ENCODE measurements around the gene DUT.

Gene DUT

DNA sequence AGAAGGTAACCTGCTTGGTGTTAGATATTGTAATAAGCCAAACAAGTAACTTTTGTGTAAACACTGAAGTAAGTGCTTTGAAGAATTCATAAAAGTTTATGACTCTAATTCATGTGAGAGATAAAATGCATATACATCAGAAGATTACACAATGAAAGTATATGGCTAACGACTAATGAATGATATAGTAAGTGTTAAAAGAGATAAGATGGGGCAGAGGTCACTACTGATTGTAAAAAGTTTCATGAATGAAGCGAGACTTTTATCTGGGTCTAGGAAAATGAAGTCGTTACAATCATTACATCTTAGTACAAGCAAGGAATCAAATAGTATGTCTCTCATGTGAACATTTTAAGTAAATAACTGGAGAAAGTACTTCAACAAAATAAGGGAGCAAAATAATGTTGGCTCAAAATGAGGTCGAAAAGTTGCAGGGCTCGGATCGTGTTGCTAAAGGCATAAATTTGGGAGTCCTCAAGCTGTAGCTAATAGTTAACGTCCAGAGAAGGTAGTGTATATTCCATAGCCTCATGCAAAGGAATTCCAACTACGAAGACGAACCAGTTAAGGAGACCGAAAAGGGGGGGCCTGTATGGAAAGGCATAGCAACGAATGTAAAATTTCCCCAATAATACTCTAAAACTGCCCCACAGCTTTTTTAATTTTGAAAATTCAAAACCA, 984 bp upstream of the DUT start:
- no peak for DNase-seq (ENCODE audit: low read depth in 2 of 2)

DNA sequence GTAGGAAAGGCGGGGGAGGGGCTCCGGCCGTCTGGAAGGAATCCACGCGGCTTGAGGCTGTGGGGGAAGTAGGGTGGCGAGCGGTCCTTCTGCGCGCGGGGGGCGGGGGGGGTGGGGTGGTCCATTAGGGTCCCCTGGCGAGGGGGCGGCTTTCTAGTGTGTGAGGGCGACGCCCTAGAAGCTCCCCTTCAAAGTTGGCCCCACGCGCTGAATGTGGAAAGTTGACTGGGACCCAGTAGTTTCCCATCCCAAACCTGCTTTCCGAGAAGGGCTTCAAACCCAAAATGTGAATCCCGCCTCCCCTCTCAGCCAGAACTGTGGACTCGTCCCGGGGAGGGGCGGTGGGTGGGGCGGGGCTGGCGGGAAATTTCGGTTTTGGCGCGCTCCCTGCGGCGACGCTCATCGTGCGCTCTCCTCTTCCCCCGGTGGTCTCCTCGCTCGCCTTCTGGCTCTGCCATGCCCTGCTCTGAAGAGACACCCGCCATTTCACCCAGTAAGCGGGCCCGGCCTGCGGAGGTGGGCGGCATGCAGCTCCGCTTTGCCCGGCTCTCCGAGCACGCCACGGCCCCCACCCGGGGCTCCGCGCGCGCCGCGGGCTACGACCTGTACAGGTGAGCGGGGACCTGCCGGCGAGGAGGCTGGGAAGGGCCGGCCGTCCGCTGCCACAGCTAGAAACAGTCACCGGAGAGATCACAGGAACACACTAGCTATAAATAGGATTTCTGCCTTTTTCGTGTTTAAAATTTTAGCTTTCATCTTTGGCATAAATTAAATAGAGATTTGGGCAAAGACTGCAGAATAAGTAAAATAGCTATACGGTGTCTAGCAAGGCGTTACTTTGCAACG, 790 bp downstream of the DUT start:
- peak; percentile 59 to 67 for DNase-seq (ENCODE audit: low read depth in 2 of 2)

DNA sequence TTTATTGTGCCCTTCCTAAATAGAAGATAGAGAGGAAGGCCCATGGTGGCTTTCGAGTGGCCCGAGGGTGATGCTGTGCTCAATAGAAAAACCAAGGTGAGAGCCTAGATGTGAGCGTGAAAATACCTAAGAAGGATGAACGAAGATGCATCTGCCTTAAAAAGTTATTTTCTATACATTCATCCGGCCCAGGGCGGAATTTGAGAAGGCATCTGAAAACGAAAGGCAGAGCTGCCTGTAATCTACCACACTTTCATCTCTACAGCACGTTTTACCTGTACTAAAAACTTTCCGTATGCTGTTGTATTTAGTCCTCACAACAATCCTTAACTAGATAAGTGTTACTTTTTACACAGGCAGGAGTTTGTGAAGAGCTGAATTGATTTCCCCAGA, 1.4 kb downstream of the DUT start:
- no peak for DNase-seq (ENCODE audit: low read depth in 2 of 2)

DNA sequence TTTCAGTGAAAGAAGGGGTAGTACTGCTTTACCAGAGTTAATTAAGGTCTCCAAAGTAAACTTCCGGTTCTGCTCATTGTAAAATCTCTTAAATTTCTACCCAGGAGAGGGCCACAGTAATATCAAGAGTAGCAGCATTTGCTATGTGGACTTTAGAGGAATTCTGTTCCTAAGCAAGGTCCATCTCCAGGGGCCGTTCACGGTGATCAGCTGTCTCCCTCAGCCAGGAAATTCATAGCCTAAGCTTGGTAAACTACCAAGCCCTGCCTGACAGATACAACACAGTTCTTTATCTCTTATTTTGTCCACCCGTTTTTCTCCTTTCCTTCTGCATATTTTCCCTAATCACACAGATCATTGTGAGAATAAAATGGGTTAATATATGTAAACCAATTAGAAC, 2.3 kb downstream of the DUT start:
- DNase-seq (ENCODE audit: low read depth in 2 of 2), result no peak

DNA sequence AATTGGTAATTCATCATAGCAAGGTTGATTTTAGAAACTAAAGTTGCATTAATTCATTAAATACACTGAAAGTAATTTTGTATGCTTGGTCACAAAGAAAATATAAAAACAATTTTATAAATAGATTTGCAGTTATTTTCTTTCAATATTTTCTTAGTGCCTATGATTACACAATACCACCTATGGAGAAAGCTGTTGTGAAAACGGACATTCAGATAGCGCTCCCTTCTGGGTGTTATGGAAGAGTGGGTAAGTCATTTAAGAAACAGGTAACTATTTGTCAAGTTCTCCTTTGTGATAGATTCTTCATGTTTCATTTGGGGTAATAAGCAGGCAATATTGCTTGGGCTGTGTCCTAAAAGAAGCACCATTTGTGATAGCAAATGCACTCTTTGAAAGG, 3.0 kb downstream of the DUT start:
- no peak for DNase-seq (ENCODE audit: low read depth in 2 of 2)

DNA sequence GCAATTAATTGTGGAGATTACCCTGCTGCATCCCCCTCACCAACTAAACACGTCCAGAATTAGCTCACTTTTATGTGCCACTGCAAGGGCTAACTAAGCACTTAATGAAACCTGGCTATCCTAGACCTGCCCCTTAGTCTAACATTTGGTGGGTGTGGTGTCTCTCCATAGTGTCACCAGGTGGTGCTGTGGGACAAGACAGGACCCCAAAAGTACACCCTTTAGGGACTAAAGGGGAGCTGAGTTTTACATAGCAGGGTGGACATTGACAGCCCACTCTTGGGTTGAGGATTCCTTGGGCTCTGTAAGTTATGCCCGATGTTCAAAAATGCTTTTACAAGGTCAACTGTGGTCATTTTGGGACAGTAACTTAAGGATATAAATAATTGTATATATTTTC, 5.7 kb downstream of the DUT start:
- DNase-seq (ENCODE audit: low read depth in 2 of 2), result no peak

DNA sequence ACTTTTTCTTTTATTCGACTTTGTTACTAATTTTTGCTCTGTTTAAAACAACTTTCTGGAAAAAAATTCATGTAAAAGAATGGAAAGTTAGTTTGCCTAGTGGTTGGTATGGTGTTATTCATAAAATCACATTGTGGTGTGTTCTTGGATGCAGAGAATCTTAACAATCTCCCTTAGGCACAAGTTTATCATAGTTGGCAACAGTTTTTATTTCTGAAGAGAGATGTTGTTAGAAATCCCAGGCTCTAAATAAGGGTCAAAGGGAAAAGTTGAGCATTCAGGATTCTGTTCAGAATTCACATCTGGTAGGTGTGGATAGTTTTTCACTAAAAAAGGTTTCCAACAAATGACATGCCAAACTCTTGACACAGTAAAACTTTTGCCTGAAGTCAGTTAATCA, 6.4 kb downstream of the DUT start:
- no peak for DNase-seq (ENCODE audit: low read depth in 2 of 2)

DNA sequence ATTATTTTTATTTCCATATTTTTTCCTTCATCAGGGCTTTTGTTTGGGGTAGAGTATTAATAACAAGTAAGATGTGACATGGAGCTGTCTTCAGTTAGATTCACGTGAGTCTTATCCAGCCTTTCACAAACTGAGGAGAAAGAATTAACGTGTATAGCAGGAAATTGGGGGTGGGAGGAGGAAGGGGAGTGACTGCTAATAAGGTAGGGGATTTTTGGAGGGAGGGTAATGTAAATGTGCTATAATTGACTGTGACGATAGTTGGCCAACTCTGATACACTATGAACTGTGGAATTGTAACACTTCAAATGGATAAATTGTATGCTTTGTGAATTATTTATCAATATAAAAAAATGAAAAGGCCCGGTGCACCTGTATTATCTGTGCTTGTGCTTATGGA, 8.9 kb downstream of the DUT start:
- no peak for DNase-seq (ENCODE audit: low read depth in 2 of 2)

DNA sequence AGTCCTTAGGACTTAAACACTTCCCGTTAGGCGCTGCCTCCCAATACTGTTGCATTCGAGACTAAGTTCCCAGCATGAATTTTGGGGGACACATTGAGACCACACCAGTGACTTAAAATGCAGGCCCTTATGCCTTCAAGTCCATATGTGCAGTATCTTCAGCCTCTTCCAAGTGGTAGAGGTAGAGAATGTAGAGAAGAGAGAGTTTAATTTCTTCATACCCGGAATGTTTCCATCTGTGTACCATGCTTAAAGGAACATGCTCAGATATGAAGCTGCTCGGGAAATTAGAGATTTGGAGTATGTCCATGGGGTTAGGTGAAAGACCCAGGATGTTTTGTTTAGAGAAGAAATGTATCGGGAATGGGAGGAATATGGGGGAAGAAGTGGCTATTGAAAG, 12.6 kb downstream of the DUT start:
- no peak for DNase-seq (ENCODE audit: low read depth in 2 of 2)

DNA sequence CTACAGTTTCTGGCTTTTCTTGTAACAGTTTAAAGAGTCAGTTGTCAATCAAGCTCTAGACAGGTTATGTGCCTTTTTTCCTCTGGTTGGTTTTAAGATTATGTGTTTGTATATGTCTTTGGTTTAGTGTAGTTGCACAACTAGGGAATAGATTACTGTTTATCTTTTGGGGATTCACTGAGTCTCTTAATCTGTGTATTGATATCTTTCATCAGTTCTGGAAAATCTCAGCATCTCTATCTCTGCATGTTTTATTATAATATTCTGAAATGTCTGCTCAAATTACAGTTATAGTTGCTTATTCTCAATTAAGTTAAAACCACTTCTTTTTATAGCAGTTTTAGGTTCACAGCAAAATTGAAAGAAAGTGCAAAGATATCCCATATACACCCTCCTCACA, 14.3 kb downstream of the DUT start:
- DNase-seq (ENCODE audit: low read depth in 2 of 2), result no peak

DNA sequence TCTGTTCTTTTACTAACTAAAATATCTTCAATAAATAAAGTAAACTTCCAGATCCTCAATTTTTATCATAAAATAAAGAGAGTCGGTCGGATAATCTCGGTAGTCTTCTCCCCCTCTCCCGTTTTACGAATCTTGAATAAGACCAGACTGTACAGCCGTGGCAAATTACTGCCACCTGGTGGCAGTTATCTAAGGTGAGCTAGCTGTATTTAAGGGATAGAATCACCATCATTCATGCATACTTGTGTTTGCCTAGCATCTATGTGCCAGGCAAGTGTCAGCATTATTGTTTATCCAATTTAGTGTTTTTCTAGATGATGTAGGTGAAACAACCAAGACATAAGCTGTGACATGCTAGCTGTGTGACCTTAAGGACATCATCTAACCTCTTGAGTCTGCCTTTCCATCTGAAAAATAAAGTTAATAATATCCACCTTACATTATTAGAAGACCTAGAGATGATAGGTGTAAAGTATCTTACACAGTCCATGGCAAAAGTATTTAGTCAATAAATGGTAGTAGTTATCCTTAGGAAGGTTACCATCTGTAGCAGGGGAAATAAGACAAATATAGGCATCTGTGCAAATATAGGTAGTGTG, 21.3 kb downstream of the DUT start:
- peak; percentile 16 to 31 for DNase-seq (ENCODE audit: low read depth in 2 of 2)

DNA sequence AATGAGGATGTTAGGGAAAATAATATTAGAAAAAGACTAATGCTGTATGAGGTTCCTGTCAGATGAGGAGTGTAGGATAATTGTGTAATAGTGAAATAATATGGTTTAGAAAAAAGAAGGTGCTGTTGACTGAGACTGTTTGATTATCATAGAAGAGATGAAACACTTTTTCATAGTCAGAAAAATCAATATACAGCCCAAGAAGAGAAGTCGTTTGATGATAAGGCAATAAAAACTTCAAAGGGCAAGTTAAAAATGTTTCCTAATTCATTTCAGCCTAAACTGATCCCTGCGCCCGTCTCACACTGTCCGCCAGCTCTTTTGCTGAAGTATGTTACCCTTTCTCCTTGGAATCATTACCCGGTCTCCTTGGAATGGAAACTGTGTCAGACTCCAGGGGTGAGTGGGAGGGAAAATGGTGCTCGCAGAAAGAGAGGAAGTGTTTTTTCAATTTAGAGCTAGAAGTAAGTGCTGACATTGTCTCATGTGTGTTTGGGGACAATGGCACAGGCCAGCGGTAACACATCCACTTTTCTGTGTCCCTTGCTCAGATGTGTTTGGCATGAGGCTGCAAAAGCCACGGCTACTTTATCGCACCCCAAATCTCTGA, 23.6 kb downstream of the DUT start:
- no peak for DNase-seq (ENCODE audit: low read depth in 2 of 2)

DNA sequence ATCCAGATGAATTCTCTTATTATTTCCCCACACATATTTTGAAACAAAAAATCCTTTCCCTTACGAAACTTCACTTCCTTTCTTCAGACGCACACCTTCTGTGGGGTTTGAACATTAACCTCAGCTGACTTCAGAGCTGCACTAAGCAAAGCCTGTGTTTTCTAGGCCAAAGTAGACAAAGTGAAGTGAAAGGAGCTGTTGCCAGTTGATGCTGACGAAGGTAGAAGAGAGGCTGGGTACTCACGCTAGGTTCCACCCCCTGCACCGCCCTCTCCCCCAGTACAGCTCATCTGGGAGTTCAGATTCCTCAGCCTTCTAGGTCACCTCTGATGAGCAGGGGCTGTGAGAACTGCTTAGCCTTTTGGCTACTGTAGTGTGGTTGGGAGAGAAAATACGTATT, 24.1 kb downstream of the DUT start:
- no peak for DNase-seq (ENCODE audit: low read depth in 2 of 2)

DNA sequence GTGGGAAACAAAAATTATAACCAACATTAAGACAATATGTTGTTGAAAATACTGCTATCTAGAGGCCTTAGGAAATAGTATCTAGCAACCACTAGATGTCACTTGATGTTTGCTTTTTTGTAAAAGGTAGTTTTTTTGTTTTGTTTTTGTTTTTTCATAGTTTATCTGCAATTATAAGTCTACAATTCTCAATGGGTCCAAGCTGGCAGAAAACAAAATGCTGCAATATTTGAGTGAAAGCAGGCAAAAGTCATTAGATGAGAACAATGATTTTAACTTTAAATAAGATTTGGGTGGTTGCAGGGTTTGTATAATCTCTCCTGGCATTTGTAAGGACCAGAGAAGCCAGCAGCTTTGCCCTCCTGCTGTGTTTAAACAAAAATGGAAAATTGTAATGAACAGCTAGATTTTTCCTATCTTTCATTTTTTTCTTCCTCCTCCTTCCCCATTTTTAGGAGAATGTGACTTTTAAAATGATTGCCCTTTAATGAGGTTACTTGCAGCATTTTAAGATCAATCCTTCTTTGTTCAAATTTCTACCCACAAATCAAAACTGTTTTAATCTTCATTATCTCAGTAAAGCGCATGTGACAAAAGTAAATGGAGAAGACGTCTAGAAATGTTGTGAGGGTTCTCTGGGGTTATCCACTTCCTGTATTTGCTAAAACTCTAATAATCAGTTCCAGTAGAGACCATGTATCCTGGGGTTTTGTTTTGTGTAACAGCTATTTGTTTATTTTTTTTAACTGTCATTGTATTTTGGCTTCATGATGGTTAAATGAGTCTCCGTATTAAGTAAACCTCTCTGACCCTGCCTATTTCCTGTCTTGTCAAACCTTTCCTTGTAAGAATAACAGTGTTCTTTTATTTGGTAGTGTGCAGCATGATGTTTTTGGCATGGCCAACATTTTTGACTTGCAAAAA, 27.3 kb downstream of the DUT start:
- no peak for DNase-seq (ENCODE audit: low read depth in 2 of 2)

DNA sequence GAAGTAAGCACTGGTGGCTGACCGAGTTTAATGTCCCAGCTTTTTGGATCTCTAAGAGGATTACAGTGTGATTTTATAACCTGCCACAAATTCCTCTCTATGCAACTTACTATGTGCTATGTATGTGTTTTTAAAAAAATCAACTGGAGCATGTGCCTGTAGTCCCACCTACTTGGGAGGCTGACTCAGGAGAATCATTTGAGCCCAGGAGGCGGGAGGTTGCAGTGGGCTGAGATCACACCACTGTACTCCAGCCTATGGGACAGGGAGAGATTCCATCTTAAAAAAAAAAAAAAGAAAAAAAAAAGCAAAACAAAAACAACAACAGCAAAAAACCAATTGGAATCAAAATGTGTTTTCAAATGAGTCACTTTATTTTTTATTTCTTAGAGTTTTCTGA, 29.6 kb downstream of the DUT start:
- no peak for DNase-seq (ENCODE audit: low read depth in 2 of 2)

DNA sequence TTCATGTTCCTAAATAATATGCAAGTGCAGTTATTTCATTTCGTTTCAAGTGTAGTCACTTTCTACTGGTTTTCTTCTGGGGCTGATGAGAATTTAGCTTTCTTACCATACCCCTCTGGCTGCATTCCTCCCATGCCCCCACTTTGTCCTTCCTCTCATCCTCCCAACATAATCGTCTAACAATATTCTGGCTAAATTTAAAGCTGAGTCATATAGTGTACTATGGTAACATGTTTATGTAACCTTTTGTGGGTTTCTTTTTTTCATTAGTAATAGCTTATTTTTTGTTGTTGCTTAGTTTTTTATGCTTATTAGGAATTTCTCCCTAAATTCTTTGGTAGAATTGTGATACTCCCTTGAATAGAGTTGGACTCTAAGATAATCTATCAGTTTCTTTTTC, 30.5 kb downstream of the DUT start:
- no peak for DNase-seq (ENCODE audit: low read depth in 2 of 2)

DNA sequence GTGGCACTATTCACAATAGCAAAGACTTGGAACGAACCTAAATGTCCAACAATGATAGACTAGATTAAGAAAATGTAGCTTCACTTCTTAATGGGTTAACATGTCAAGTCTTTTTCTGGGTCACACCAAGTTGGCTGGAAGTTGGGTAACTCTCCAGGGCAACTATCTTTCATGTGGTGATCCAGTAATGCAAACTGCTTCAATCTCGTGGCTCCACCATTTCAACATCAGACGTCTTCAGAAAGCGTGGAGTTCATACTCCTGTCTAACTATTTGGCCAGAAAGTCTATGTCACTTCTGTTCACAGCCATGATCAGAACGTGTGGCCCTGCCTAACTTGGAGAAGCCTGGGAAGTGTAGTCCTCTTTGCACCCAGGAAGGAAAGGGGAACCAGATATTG, 32.2 kb downstream of the DUT start:
- no peak for DNase-seq (ENCODE audit: low read depth in 2 of 2)

DNA sequence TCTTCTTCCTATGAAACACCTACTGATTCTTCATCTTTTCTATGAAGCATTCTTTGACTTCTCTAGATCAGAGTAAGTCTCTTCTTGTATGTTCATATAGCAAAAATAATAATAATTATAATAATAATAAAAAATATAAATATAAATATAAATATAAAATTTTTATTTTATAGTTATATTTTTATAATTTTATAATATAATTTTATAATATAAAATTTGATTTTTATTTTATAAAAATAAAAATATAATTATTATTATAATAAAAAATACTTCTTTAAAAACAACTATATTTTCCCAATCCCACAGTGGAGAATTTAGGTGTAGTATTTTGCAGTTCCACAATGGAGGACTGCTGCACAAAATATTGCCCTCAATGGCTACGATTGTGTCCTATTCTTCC, 34.3 kb downstream of the DUT start:
- no peak for DNase-seq (ENCODE audit: low read depth in 2 of 2)

DNA sequence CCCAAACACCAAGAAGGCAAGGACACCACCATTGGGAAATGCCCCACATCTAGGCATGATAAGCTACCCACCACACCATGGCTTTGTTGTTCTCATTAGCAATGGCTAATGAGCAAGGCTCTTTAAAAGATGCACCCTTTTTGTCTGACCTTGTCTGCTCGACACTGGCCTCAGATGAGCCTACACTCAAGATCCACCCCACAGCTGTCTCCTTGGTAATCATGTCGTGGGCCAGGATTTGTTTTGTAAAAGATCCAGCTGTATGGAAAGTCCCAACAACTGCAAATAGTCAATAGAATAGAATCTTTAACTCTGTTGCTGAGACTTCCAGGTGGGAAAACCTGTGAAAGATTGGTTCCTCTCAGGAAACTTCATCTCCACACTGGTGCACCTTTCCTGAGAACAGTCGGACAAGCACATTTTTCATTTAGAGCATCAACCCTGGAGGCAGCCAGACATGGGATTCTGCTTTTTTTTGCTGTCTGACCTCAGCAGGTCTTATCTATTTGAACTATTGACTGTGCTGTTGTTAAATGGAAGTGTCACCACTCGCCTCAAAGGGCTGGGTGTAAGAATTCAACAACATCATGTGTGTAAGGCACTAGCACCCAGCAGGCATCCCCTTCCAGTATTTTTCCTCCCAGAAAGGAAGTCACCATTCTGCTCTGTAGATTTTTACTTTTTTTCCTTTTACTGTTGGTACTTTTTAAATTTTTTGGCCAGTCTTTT, 35.5 kb downstream of the DUT start:
- no peak for DNase-seq (ENCODE audit: low read depth in 2 of 2)

DNA sequence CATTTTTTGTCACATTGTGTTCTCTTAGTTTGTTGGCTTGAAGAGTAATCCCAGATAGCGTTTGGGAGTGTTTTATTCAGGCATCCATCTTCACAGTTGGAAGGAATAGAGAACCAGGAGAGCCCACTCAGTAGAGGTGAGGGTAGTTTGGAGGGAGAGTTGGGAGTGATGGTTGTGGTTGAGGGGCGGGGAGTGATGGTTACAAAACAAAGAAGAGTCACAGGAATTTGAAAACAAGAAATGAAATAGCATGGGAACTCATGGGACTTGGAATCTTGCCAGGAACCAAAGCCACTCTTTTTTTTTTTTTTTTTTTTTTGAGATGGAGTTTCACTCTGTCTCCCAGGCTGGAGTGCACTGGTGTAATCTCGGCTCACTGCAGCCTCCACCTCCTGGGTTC, 36.3 kb downstream of the DUT start:
- DNase-seq (ENCODE audit: low read depth in 2 of 2), result no peak

DNA sequence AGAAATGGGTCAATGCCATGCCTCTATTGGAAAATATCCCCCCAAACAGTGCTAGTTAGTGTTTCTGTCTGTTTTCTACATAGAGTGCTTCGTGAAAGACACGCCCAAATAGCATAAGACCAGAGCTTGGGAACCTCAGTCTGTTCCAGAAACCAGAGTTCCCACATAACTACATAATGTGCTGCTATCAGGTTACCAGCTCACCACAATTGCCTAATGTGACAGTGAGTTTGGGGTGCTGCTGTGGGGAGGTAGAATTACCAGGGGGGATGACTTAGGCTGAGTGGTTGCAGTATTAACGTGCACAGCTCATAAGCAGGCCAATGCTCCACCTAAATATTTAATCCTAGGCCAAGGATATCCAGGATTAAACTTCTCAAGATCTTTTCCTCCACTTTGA, 39.2 kb downstream of the DUT start:
- DNase-seq (ENCODE audit: low read depth in 2 of 2), result no peak
